Mesenchymal stem cell (in vitro differentiated cells and primary cell): ENCODE results near the gene KIF20B.

ENCODE experiments used
- DNase-seq: peaks from one replicate; pipeline ENCODE4 v3.0.0-alpha.2; 2013
- H2AFZ ChIP-seq: one replicate; pipeline ENCODE4 v1.6.1; 2013; ENCODE audit warnings: low read depth, mild to moderate bottlenecking, control low read depth, inconsistent platforms, low read length, moderate library complexity
- H2AK5ac ChIP-seq: 2 replicates; pipeline ENCODE4 v1.6.1; 2013; ENCODE audit warnings: low read length, moderate library complexity, mild to moderate bottlenecking, inconsistent platforms; ENCODE audit not compliant: severe bottlenecking
- H2BK120ac ChIP-seq: one replicate; pipeline ENCODE4 v1.6.1; 2013; ENCODE audit warnings: low read depth, mild to moderate bottlenecking, inconsistent platforms, low read length, moderate library complexity
- H2BK12ac ChIP-seq, 2 experiments: one replicate each; pipeline ENCODE4 v1.6.1; 2013; ENCODE audit warnings: inconsistent platforms in 2 of 2, low read length in 2 of 2, mild to moderate bottlenecking in 2 of 2, moderate library complexity in 2 of 2, control low read depth in 1 of 2
- H2BK15ac ChIP-seq: one replicate; pipeline ENCODE4 v1.6.1; 2013; ENCODE audit warnings: mild to moderate bottlenecking, low read depth, inconsistent platforms; ENCODE audit not compliant: poor library complexity, severe bottlenecking
- H2BK5ac ChIP-seq: 2 replicates; pipeline ENCODE4 v1.6.1; 2013; ENCODE audit warnings: low read depth, mild to moderate bottlenecking, low read length, control low read depth, inconsistent platforms; ENCODE audit not compliant: poor library complexity, severe bottlenecking
- H3K14ac ChIP-seq, 2 experiments: one replicate each; pipeline ENCODE4 v1.6.1; 2013; ENCODE audit warnings: inconsistent platforms in 2 of 2, low read length in 2 of 2, control low read depth in 1 of 2, mild to moderate bottlenecking in 1 of 2, moderate library complexity in 1 of 2
- H3K18ac ChIP-seq, 2 experiments: one replicate each; pipeline ENCODE4 v1.6.1; 2013; ENCODE audit warnings: inconsistent platforms in 2 of 2, low read length in 2 of 2, control low read depth in 1 of 2, low read depth in 1 of 2, mild to moderate bottlenecking in 1 of 2
- H3K23ac ChIP-seq, 2 experiments: one replicate each; pipeline ENCODE4 v1.6.1; 2013; ENCODE audit warnings: inconsistent platforms in 2 of 2, low read length in 2 of 2, mild to moderate bottlenecking in 2 of 2, moderate library complexity in 2 of 2, control low read depth in 1 of 2
- H3K27ac ChIP-seq: 2 replicates; pipeline ENCODE4 v1.5.1; 2013; ENCODE audit warnings: mild to moderate bottlenecking, moderate library complexity, low read length, control low read depth, inconsistent platforms; ENCODE audit not compliant: poor library complexity, severe bottlenecking
- H3K27me3 ChIP-seq, 2 experiments: 2 replicates each; pipeline versions ENCODE4 v1.6.1 to v1.7.0; 2013; ENCODE audit warnings: low read length in 2 of 2, mild to moderate bottlenecking in 2 of 2, moderate library complexity in 2 of 2, control low read depth in 1 of 2, inconsistent platforms in 1 of 2; ENCODE audit not compliant: control insufficient read depth in 1 of 2, insufficient read depth in 1 of 2
- H3K36me3 ChIP-seq, 2 experiments: 2 replicates each; pipeline versions ENCODE4 v1.6.1 to v1.7.0; 2013; ENCODE audit warnings: low read length in 2 of 2, control low read depth in 1 of 2, inconsistent platforms in 1 of 2, low read depth in 1 of 2, mild to moderate bottlenecking in 1 of 2; ENCODE audit not compliant: insufficient read depth in 2 of 2, control insufficient read depth in 1 of 2
- H3K4ac ChIP-seq, 2 experiments: one replicate each; pipeline ENCODE4 v1.6.1; 2013; ENCODE audit warnings: inconsistent platforms in 2 of 2, low read length in 2 of 2, mild to moderate bottlenecking in 2 of 2, moderate library complexity in 2 of 2, control low read depth in 1 of 2, low read depth in 1 of 2
- H3K4me1 ChIP-seq: 2 replicates; pipeline ENCODE4 v1.6.1; 2013; ENCODE audit warnings: low read depth, low read length, control low read depth; ENCODE audit not compliant: control insufficient read depth, insufficient read depth
- H3K4me2 ChIP-seq: 2 replicates; pipeline ENCODE4 v1.6.1; 2013; ENCODE audit warnings: low read length, mild to moderate bottlenecking, inconsistent platforms; ENCODE audit not compliant: poor library complexity, severe bottlenecking
- H3K4me3 ChIP-seq, 2 experiments: 2 replicates each; pipeline versions ENCODE4 v1.5.1 to v1.7.0; 2013; ENCODE audit warnings: low read length in 2 of 2, mild to moderate bottlenecking in 2 of 2, control low read depth in 1 of 2, low read depth in 1 of 2; ENCODE audit not compliant: insufficient read depth in 1 of 2
- H3K79me1 ChIP-seq: replicated peaks from 2 replicates; pipeline ENCODE4 v1.6.1; 2013; ENCODE audit warnings: mild to moderate bottlenecking, control low read depth, low read length, inconsistent platforms; ENCODE audit not compliant: poor library complexity, severe bottlenecking
- H3K9ac ChIP-seq: 2 replicates; pipeline ENCODE4 v1.7.0; 2013; ENCODE audit warnings: mild to moderate bottlenecking, low read length, moderate library complexity
- H3K9me3 ChIP-seq: 2 replicates; pipeline ENCODE4 v1.7.0; 2013; ENCODE audit warnings: mild to moderate bottlenecking, low read length; ENCODE audit not compliant: control insufficient read depth
- H4K8ac ChIP-seq: one replicate; pipeline ENCODE4 v1.6.1; 2013; ENCODE audit warnings: inconsistent platforms, mild to moderate bottlenecking, low read length, moderate library complexity
- H4K91ac ChIP-seq: one replicate; pipeline ENCODE4 v1.6.1; 2013; ENCODE audit warnings: mild to moderate bottlenecking, low read length, inconsistent platforms
- WGBS: methylation state at CpG from one replicate; pipeline ENCODE4 v1.1.7; 2013; ENCODE audit warnings: mixed read lengths; 5-methylcytosine and 5-hydroxymethylcytosine counted together

Gene KIF20B

DNA sequence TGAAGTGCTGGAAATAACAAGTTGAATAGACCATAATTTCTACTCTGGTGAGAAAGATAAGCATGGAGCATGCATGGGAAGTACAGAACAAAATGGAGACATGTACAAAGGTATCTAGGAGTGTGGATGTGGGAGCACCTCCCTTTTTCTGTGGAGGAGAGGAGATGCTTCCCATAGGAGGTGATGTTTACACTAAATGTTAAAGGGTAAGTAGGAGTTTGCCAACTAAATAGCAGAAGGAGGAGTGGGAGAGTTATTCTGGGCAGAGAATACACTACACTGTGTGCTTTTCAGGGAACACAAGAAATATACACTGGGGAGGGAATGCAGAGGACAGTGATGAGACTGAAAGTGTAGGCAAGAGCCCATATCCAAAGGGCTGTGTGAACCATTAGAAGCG lies 35.3 kb upstream of the KIF20B start:
- Histone ChIP-seq H3K27me3 (no peaks in the 10 kb centered on the region), H3K9ac (no peak overlapping the region)
- 96% methylated on average over 1 of the region's 1 CpG for WGBS

DNA sequence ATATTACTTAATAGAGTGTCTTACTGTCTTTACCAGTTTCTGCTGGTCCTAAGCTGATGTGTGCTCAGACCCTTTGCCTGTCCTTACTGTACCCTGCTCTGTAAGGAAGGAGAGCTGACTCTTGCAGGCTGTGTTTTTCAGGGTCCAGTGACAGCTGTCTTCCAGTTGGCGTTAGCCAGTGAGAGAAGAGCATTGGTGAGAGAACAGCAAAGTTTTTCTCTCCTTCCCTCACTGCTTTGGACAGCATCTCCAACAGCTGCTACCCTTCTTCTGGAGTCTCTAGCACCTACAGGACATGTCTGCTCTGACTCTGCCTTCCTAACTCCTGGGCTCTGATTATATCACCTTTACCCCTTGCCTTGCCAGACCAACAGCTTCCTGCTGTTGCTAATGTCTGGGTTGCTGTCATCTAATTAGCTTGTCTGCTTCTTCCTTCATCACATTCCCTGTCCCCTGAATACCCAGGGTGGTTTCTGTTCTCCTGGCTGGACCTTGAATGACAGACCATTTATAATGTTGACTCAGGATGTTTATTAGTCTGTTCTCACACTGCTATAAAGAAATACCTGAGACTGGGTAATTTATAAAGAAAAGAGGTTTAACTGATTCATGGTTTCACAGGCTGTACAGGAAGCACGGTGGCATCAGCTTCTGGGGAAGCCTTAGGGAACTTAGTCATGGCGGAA lies 32.9 kb upstream of the KIF20B start:
- H3K4me2 ChIP-seq, result no peak overlapping the region
- WGBS, result 46% methylated on average over 2 of the region's 3 CpGs
- no peak overlapping the region for H2BK5ac ChIP-seq
- H3K23ac ChIP-seq, result no peak overlapping the region
- no peak overlapping the region for H2BK12ac ChIP-seq
- no peak overlapping the region for H2AFZ ChIP-seq
- no peak overlapping the region for H2BK15ac ChIP-seq
- no peak overlapping the region for H3K27ac ChIP-seq
- H4K91ac ChIP-seq, result no peak overlapping the region
- H3K36me3 ChIP-seq, result no peaks in the 10 kb centered on the region
- no peak for DNase-seq
- H2BK120ac ChIP-seq, result no peak overlapping the region
- H3K9me3 ChIP-seq, result no peaks in the 10 kb centered on the region
- H3K27me3 ChIP-seq, result no peaks in the 10 kb centered on the region
- H2AK5ac ChIP-seq, result no peak overlapping the region
- H3K14ac ChIP-seq, result no peak overlapping the region
- H3K4me1 ChIP-seq, result no peaks in the 10 kb centered on the region
- H3K9ac ChIP-seq, result no peak overlapping the region
- H3K4ac ChIP-seq, result no peak overlapping the region
- no peak overlapping the region for H3K4me3 ChIP-seq
- H4K8ac ChIP-seq, result no peak overlapping the region
- H3K79me1 ChIP-seq, result no peaks in the 10 kb centered on the region
- no peak overlapping the region for H3K18ac ChIP-seq

More for the DNA sequence above, 35.3 kb upstream of the KIF20B start:
- Histone ChIP-seq H2BK15ac (no peak overlapping the region), H3K27ac (no peak overlapping the region), H3K23ac (no peak overlapping the region), H3K4ac (no peak overlapping the region), H3K79me1 (no peaks in the 10 kb centered on the region), H2BK12ac (no peak overlapping the region), H3K4me1 (no peaks in the 10 kb centered on the region), H3K18ac (no peak overlapping the region), H3K36me3 (no peaks in the 10 kb centered on the region), H2BK120ac (no peak overlapping the region), H2AK5ac (no peak overlapping the region), H3K14ac (no peak overlapping the region), H4K8ac (no peak overlapping the region), H3K4me3 (no peak overlapping the region), H2BK5ac (no peak overlapping the region), H4K91ac (no peak overlapping the region), H3K4me2 (no peak overlapping the region), H2AFZ (no peak overlapping the region), H3K9me3 (no peaks in the 10 kb centered on the region)
- DNase-seq, result no peak

DNA sequence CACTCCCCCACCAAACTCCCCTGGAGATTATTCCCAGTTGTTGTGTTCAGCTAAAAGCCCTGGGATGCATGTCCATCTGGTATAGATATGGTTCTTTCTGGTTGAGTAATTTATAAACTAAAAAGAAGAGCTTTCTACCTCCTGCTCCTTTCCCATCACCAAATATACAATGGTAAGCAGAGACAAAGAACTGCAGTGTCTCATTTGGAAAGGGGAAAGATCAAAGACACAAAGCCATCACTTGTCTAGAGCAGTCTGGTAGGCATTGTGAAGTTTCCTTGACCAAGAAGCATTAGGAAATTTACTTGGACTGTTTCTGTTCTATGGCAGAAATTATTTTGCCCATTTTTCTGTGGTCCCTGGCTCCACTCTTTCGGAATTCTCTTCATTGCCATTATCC lies 31.4 kb upstream of the KIF20B start:
- Histone ChIP-seq H3K79me1 (no peaks in the 10 kb centered on the region), H2AFZ (no peak overlapping the region), H3K23ac (no peak overlapping the region), H3K4ac (no peak overlapping the region), H2BK12ac (no peak overlapping the region), H3K27me3 (no peaks in the 10 kb centered on the region), H3K18ac (no peak overlapping the region), H4K8ac (no peak overlapping the region), H3K36me3 (no peaks in the 10 kb centered on the region), H3K4me2 (no peak overlapping the region), H3K27ac (no peak overlapping the region), H4K91ac (no peak overlapping the region), H3K9me3 (no peaks in the 10 kb centered on the region), H3K4me3 (no peak overlapping the region), H2BK120ac (no peak overlapping the region), H2BK5ac (no peak overlapping the region), H3K4me1 (no peaks in the 10 kb centered on the region), H2BK15ac (no peak overlapping the region), H3K9ac (no peak overlapping the region), H2AK5ac (no peak overlapping the region), H3K14ac (no peak overlapping the region)
- DNase-seq, result no peak
- 100% methylated on average over 1 of the region's 1 CpG for WGBS

DNA sequence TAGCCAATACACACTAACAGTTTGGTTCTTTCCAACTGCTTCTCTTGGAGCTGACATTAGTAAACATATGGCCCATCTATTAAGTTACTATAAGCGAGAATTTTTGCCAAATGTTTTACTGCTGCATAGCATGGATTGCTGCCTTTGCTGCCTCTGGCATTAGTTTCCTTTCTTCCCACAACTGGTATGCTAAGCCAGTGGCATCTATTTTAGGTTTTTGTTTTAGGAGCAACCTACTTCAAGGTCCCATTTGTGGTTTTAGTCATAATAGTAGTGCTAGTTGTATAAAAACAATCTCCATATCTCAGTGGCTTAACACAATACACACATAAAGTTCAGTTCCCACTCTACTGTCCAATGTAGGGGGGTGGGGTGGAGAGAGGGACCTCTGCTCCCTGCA lies 30.5 kb upstream of the KIF20B start:
- no peak overlapping the region for H2BK120ac ChIP-seq
- no peaks in the 10 kb centered on the region for H3K4me1 ChIP-seq
- no peaks in the 10 kb centered on the region for H3K36me3 ChIP-seq
- no peak overlapping the region for H3K23ac ChIP-seq
- H3K27ac ChIP-seq, result no peak overlapping the region
- no peak overlapping the region for H3K9ac ChIP-seq
- H3K27me3 ChIP-seq, result no peaks in the 10 kb centered on the region
- no peak for DNase-seq
- WGBS, result 82% methylated on average over 1 of the region's 1 CpG
- no peak overlapping the region for H2AFZ ChIP-seq
- H4K91ac ChIP-seq, result no peak overlapping the region
- H4K8ac ChIP-seq, result no peak overlapping the region
- H3K4ac ChIP-seq, result no peak overlapping the region
- no peak overlapping the region for H3K14ac ChIP-seq
- H2BK5ac ChIP-seq, result no peak overlapping the region
- no peak overlapping the region for H2BK15ac ChIP-seq
- no peaks in the 10 kb centered on the region for H3K9me3 ChIP-seq
- no peak overlapping the region for H3K4me2 ChIP-seq
- no peak overlapping the region for H3K4me3 ChIP-seq
- H2AK5ac ChIP-seq, result no peak overlapping the region
- no peaks in the 10 kb centered on the region for H3K79me1 ChIP-seq
- H3K18ac ChIP-seq, result no peak overlapping the region
- H2BK12ac ChIP-seq, result no peak overlapping the region
